GM23338 (cell line): ENCODE data around the gene ASB5. TPM values are rescaled to one million over a fixed set of nuclear protein-coding genes. Genes with fewer than 3 reads are reported as not detected.

Experiments used
- ATAC-seq: fragments of 200-7000 bp; cut with Tn5 transposase; 3 replicates; pipeline ENCODE4 v1.9.1; 2020
- DNase-seq: peaks from one replicate; pipeline ENCODE4 v3.0.0-alpha.2; 2015; ENCODE audit warnings: low spot score
- H2AFZ ChIP-seq: fragments of 200-600 bp; sonication (generic); 2 replicates; pipeline ENCODE4 v1.8.0; 2016; ENCODE audit warnings: antibody characterized with exemption, mild to moderate bottlenecking, moderate library complexity
- H3F3A ChIP-seq: fragments of 200-600 bp; sonication (generic); replicated peaks from 2 replicates; pipeline ENCODE4 v1.8.0; 2017; ENCODE audit warnings: antibody characterized with exemption, mixed run types, low read depth
- H3K27ac ChIP-seq: fragments of 200-600 bp; sonication (generic); 2 replicates; pipeline ENCODE4 v1.6.1; 2016; ENCODE audit warnings: low read depth
- H3K27me3 ChIP-seq: fragments of 200-600 bp; sonication (generic); 2 replicates; pipeline ENCODE4 v1.8.0; 2016; ENCODE audit warnings: mild to moderate bottlenecking, mixed run types, moderate library complexity; ENCODE audit not compliant: insufficient read depth
- H3K36me3 ChIP-seq: fragments of 200-600 bp; sonication (generic); 2 replicates; pipeline ENCODE4 v1.8.0; 2016; ENCODE audit warnings: mild to moderate bottlenecking; ENCODE audit not compliant: insufficient read depth
- H3K4me1 ChIP-seq: fragments of 200-600 bp; sonication (generic); 2 replicates; pipeline ENCODE4 v1.8.0; 2016; ENCODE audit warnings: mild to moderate bottlenecking, moderate library complexity; ENCODE audit not compliant: insufficient read depth
- H3K4me2 ChIP-seq: fragments of 200-600 bp; sonication (generic); 2 replicates; pipeline ENCODE4 v1.7.1; 2017; ENCODE audit warnings: mixed run types
- H3K4me3 ChIP-seq: fragments of 200-600 bp; sonication (generic); 2 replicates; pipeline ENCODE4 v1.6.1; 2016; ENCODE audit warnings: mixed run types
- H3K79me2 ChIP-seq: fragments of 200-600 bp; sonication (generic); replicated peaks from 2 replicates; pipeline ENCODE4 v1.8.0; 2017; ENCODE audit warnings: mild to moderate bottlenecking; ENCODE audit not compliant: insufficient read depth
- H3K9me2 ChIP-seq: fragments of 200-600 bp; sonication (generic); 2 replicates; pipeline ENCODE4 v1.8.0; 2017; ENCODE audit not compliant: insufficient read depth
- H4K20me1 ChIP-seq: fragments of 200-600 bp; sonication (generic); replicated peaks from 2 replicates; pipeline ENCODE4 v1.8.0; 2017; ENCODE audit warnings: mild to moderate bottlenecking; ENCODE audit not compliant: insufficient read depth
- H3K27ac Mint-ChIP-seq: 2 replicates; pipeline ENCODE4 v1.8.0; 2020; ENCODE audit warnings: inconsistent platforms, mild to moderate bottlenecking, moderate library complexity, mixed read lengths
- H3K27me3 Mint-ChIP-seq: 3 replicates; pipeline ENCODE4 v1.8.0; 2022; ENCODE audit warnings: low read depth, mild to moderate bottlenecking, moderate library complexity, mixed read lengths, inconsistent platforms; ENCODE audit not compliant: insufficient read depth, poor library complexity
- H3K36me3 Mint-ChIP-seq: 3 replicates; pipeline ENCODE4 v1.8.0; 2021; ENCODE audit warnings: low read depth, mild to moderate bottlenecking, inconsistent platforms, moderate library complexity, mixed read lengths
- H3K4me1 Mint-ChIP-seq: 3 replicates; pipeline ENCODE4 v1.8.0; 2020; ENCODE audit warnings: mild to moderate bottlenecking, inconsistent platforms, mixed read lengths
- H3K4me3 Mint-ChIP-seq: 3 replicates; pipeline ENCODE4 v1.8.0; 2021; ENCODE audit warnings: moderate library complexity, mild to moderate bottlenecking, inconsistent platforms, mixed read lengths
- H3K9me3 Mint-ChIP-seq: 3 replicates; pipeline ENCODE4 v1.8.0; 2020; ENCODE audit warnings: moderate library complexity, mild to moderate bottlenecking, inconsistent platforms, mixed read lengths
- ETS1 ChIP-seq: IDR thresholded peaks from 2 replicates; pipeline ENCODE4 v1.6.1; 2016; ENCODE audit warnings: antibody characterized with exemption
- EZH2 ChIP-seq: fragments of 200-600 bp; sonication (generic); IDR thresholded peaks from one replicate; pipeline ENCODE4 v1.8.0; 2017; ENCODE audit warnings: antibody characterized with exemption, mild to moderate bottlenecking, low read depth; ENCODE audit not compliant: unreplicated experiment
- JUNB ChIP-seq: IDR thresholded peaks from one replicate; pipeline ENCODE4 v1.6.1; 2016; ENCODE audit warnings: antibody characterized with exemption; ENCODE audit not compliant: unreplicated experiment
- NANOG ChIP-seq: IDR thresholded peaks from 2 replicates; pipeline ENCODE4 v1.6.1; 2016; ENCODE audit warnings: antibody characterized with exemption, borderline replicate concordance
- STAT1 ChIP-seq: IDR thresholded peaks from one replicate; pipeline ENCODE4 v1.6.1; 2016; ENCODE audit warnings: antibody characterized with exemption; ENCODE audit not compliant: unreplicated experiment
- ZNF114 ChIP-seq: fragments of 250-450 bp; sonication (Bioruptor Pico); IDR thresholded peaks from 2 replicates; pipeline ENCODE4 v1.5.0; 2020; ENCODE audit warnings: mild to moderate bottlenecking, moderate library complexity
- ZNF331 ChIP-seq: fragments of 250-450 bp; sonication (Bioruptor Pico); IDR thresholded peaks from 2 replicates; pipeline ENCODE4 v1.5.0; 2020; ENCODE audit warnings: low read depth, mild to moderate bottlenecking, moderate library complexity
- polyA plus RNA-seq: library from polyadenylated mRNA; unstranded; fragments of >200 nt; fragmentation: Nextera tagmentation; extraction: Ambion mirVana; gene quantifications from 2 replicates; pipeline ENCODE4 v1.2.1, GENCODE V29; 2016
- total RNA-seq: library from RNA; depleted of rRNA; stranded (reverse); fragments of >200 nt; shearing (Covaris generic); gene quantifications from 2 replicates; pipeline ENCODE4 v1.2.3, GENCODE V29; 2014
- TF ChIP-seq, protein P1 (sequence below): fragments of 250-450 bp; sonication (Bioruptor Pico); IDR thresholded peaks from 2 replicates; pipeline ENCODE4 v1.5.0; 2020; ENCODE audit warnings: mild to moderate bottlenecking, moderate library complexity

Gene ASB5
- total and polyA plus RNA-seq, 2 experiments from 2014 or later, result not detected

DNA sequence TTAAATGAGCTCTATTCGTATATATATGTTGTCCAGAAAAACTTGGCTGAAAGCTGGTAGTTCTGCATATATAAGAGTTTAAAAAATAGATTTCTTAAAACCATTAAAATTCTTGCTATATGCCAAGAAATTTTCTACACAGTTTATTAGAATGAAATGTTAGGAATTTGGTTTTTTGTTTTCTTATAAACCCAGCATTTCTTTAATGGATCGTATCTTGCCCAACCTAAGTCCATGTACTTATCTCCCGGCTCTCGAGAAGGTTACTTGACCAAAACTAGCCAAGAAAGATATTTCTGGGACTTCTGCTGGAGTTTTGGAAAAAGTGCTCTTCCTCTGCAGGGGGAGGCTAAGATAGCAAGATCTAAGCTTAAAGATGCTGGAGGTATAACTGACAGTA lies 4.7 kb upstream of the ASB5 start (continued):
- TF ChIP-seq, protein P1, sequence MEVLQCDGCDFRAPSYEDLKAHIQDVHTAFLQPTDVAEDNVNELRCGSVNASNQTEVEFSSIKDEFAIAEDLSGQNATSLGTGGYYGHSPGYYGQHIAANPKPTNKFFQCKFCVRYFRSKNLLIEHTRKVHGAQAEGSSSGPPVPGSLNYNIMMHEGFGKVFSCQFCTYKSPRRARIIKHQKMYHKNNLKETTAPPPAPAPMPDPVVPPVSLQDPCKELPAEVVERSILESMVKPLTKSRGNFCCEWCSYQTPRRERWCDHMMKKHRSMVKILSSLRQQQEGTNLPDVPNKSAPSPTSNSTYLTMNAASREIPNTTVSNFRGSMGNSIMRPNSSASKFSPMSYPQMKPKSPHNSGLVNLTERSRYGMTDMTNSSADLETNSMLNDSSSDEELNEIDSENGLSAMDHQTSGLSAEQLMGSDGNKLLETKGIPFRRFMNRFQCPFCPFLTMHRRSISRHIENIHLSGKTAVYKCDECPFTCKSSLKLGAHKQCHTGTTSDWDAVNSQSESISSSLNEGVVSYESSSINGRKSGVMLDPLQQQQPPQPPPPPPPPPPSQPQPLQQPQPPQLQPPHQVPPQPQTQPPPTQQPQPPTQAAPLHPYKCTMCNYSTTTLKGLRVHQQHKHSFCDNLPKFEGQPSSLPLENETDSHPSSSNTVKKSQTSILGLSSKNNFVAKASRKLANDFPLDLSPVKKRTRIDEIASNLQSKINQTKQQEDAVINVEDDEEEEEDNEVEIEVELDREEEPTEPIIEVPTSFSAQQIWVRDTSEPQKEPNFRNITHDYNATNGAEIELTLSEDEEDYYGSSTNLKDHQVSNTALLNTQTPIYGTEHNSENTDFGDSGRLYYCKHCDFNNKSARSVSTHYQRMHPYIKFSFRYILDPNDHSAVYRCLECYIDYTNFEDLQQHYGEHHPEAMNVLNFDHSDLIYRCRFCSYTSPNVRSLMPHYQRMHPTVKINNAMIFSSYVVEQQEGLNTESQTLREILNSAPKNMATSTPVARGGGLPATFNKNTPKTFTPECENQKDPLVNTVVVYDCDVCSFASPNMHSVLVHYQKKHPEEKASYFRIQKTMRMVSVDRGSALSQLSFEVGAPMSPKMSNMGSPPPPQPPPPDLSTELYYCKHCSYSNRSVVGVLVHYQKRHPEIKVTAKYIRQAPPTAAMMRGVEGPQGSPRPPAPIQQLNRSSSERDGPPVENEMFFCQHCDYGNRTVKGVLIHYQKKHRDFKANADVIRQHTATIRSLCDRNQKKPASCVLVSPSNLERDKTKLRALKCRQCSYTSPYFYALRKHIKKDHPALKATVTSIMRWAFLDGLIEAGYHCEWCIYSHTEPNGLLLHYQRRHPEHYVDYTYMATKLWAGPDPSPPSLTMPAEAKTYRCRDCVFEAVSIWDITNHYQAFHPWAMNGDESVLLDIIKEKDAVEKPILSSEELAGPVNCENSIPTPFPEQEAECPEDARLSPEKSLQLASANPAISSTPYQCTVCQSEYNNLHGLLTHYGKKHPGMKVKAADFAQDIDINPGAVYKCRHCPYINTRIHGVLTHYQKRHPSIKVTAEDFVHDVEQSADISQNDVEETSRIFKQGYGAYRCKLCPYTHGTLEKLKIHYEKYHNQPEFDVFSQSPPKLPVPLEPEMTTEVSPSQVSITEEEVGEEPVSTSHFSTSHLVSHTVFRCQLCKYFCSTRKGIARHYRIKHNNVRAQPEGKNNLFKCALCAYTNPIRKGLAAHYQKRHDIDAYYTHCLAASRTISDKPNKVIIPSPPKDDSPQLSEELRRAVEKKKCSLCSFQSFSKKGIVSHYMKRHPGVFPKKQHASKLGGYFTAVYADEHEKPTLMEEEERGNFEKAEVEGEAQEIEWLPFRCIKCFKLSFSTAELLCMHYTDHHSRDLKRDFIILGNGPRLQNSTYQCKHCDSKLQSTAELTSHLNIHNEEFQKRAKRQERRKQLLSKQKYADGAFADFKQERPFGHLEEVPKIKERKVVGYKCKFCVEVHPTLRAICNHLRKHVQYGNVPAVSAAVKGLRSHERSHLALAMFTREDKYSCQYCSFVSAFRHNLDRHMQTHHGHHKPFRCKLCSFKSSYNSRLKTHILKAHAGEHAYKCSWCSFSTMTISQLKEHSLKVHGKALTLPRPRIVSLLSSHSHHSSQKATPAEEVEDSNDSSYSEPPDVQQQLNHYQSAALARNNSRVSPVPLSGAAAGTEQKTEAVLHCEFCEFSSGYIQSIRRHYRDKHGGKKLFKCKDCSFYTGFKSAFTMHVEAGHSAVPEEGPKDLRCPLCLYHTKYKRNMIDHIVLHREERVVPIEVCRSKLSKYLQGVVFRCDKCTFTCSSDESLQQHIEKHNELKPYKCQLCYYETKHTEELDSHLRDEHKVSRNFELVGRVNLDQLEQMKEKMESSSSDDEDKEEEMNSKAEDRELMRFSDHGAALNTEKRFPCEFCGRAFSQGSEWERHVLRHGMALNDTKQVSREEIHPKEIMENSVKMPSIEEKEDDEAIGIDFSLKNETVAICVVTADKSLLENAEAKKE (CRISPR knock-in tag), result no peak
- no peak for TF ChIP-seq ETS1
- TF ChIP-seq EZH2, result no peak

- H3K27ac Mint-ChIP-seq, result no peak overlapping the region
These were observed 3.8 kb upstream of the ASB5 start for GRCh38 chr4:176272799-176273198.

More at GRCh38 chr4:176272799-176273198, 3.8 kb upstream of the ASB5 start:
- H3F3A ChIP-seq, result no peaks in the 10 kb centered on the region
- DNase-seq (no peak), ATAC-seq (no peak)
- TF ChIP-seq ZNF114 (no peak), ZNF331 (CRISPR knock-in tag) (no peak), STAT1 (no peak), NANOG (no peak), JUNB (no peak)
- no peak overlapping the region for H3K4me3 ChIP-seq
- no peaks in the 10 kb centered on the region for H3K4me1 ChIP-seq
- H3K27me3 ChIP-seq, result no peaks in the 10 kb centered on the region
- H3K9me2 ChIP-seq, result no peaks in the 10 kb centered on the region
- H3K79me2 ChIP-seq, result no peaks in the 10 kb centered on the region
- H3K27me3 Mint-ChIP-seq, result no peaks in the 10 kb centered on the region
- H3K27ac ChIP-seq, result no peak overlapping the region
- H3K4me1 Mint-ChIP-seq, result peaks cover 5% of the 10 kb centered on the region
- no peaks in the 10 kb centered on the region for H3K36me3 ChIP-seq
- H3K36me3 Mint-ChIP-seq, result no peaks in the 10 kb centered on the region
- no peak overlapping the region for H2AFZ ChIP-seq
- H4K20me1 ChIP-seq, result no peaks in the 10 kb centered on the region
- no peak overlapping the region for H3K4me3 Mint-ChIP-seq
- H3K9me3 Mint-ChIP-seq, result no peaks in the 10 kb centered on the region
- no peak overlapping the region for H3K4me2 ChIP-seq
